ENCODE data around the gene WDR27.
"Not testable (repeated sequence)": the region's sequence is repeated elsewhere in the genome, so short reads cannot be mapped to it uniquely, and the experiment has no call there.

The WDR27 gene

DNA sequence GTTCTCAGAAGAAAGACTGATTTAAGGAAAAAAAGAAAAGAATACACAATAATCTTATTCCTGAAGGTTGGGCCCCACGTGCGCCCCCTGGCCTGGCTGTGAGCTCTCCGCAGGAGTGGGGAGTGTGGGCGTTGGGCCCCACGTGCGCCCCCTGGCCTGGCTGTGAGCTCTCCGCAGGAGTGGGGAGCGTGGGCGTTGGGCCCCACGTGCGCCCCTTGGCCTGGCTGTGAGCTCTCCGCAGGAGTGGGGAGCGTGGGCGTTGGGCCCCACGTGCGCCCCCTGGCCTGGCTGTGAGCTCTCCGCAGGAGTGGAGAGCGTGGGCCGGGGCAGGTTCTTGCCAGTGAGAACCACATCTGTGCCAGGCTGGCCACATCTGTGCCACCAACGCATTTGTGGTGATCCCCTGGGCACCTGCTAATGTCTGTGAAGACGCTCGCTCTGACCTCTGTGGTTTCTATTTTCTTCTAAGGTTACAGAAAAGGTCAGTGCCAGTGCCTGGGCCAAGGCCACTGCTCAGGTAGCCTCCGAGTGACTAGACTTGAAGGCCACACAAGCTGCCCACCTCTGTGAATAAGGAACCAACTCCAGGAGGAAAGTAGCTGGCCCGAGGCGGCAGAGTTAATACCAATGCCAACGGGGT, 41.0 kb downstream of the WDR27 start:
- DNase-seq (ENCODE audit: low read depth): no peak

DNA sequence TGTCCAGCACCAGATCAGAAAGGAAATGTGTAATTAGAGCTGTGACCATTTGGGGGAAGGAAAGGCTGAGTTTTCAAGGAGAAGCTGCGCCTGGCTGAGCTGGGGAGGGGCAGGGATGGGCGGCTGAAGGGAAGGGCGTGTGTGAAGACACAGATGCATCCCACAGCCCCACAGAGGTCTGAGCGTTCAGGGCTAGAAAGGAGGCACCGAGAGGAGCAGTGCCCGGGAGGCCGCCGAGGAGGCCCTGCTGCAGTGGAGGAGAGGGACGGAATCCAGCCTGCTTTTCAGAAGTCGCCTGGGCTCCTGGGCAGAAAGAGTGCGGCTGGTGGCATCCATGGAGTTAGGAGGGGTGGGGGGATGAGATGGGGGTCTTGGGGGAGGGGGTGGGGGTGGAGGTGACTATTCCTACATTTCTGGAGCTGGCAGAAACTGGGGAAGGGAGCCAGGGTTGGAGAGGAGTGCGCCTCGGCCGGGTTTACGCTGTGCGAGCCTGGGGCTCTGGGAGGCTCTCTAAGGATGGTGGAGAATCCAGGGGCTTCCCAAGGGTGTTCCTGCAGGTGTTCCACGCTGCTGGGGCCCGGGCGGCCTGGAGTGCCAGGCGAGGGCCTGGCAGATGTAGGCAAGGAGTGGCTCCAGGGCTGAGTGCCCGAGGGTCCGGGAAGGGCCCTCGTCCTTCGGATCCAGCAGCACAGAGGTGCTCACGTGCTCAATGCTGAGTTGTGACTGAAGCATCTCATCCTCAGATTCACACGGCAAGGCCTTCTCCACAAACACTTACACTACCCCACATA, 41.8 kb downstream of the WDR27 start:
- no peak for DNase-seq (ENCODE audit: low read depth)

DNA sequence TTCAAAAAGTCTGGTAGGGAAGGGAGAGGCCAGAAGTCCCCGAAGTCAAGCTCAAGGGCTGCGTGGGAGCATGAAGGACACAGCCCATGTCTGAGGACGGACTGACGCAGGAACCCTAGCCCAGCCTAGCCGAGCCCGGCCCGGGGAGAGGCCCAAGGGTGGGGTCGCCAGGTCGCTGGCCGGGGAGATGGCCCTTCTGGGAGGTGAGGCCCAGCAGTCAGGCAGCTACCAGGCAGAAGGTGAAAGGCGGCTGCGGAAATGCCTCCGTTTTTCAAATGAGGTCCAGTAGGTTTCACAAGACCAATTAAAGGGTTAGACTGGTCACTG, 44.6 kb downstream of the WDR27 start:
- DNase-seq (ENCODE audit: low read depth): no peak

DNA sequence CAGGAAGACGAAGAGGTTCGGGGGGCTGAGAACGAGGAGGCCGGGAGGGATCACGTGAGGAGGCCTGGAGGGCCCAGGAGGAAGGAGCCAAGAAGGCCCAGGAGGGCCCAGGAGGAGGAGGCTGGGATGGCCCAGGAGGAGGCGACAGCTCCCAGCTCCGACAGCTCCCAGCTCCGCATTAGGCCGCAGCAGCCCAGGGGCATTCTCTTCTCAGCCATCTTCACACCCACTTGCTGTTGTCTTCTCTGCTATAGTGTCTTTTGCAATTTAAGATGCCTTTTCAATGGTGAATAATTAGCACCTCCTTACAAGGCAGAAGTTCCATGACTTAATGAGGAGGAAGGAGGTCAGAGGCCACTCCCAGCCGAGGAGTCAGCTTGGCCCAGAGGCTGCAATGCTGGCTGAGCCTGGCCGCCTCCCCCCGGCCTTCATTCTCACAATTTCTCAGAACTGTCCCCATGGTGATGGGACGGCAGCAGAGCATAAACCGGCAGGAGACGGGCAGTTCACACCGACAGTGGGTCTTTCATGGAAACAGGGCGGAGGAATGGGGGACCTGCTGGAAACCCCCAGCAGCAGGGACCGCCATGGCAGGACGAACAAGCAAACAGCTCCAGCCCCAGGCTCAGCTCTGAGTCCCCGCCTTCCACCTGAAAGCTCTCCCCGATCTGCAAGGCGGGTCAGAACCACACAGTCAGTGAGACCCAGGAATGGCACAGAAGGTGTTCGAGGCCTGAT, 45.1 kb downstream of the WDR27 start:
- no peak for DNase-seq (ENCODE audit: low read depth)

DNA sequence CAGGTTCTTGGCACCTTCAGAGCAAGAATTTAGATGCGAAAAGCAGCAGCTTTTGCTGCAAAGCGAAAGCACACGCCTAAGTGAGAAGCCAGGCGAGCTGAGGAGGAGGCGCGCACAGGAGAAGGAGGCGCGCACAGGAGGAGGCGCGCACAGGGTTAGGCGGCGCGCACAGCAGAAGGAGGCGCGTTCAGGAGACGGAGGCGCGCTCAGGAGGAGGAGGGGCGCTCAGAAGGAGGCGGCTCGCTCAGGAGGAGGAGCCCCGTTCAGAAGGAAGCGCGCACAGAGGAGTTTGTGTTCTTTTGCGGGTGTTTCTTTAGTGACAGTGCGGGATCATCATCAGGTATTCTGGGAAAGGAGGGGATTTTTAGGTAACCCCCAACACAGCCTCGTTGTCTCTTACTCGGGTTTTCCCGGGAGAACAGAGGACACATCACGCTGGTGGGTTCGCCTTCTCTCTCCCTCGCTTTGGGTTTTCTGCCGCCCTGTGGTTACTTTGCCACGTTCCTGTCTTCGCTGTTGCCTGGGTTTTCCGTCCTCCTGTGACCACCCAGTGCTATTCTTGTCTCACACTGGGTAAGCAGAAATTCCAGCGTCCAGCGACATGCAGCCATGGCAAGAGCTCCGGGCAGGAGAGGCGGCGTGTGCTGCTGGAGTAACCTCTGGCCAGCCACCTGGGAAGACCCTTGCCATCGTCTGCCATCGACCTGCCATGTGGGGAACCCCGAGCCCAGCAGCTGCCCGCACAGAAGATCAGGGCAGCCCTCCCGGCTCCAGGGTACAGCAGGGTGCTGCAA, 47.0 kb downstream of the WDR27 start:
- peak; percentile 26 for DNase-seq (ENCODE audit: low read depth)

DNA sequence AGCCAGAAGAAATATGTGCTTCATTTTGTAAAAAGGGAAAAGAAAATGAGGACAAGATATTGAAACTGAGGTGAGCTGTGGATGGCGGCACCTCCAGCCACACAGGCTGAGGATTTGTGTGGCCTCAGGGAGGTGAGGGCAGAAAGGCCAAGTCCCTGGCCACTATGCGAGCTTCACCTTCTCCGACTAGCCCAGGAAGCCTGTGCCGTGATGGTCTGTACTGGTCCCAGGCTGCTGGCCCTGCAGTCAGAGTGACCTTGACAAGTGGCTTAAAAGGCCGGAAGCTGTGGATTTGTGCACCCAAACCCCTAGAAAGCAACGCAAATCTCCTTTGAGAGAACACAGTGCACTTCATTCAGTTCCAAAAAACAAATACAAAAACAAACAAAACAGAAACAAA, 48.1 kb downstream of the WDR27 start:
- DNase-seq (ENCODE audit: low read depth): no peak

DNA sequence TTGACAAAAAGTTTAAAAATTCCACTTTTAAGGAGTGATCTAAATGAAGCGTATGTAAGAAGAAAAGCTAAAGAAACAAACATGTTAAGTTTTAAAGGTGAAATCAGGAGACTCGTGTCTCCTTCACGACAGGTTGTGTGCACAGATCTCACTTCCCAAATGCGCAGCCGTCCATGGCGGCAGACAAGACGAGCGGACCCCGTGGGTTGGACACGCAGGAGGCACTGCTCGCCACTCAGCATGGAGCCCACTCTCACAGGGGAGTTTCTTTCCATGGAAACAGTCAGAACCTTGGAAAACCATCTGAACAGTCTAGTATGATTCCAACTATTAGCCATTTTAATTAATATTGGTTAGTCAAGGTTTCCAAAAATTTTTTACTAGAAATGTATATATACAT, 48.9 kb downstream of the WDR27 start:
- DNase-seq (ENCODE audit: low read depth): no peak

DNA sequence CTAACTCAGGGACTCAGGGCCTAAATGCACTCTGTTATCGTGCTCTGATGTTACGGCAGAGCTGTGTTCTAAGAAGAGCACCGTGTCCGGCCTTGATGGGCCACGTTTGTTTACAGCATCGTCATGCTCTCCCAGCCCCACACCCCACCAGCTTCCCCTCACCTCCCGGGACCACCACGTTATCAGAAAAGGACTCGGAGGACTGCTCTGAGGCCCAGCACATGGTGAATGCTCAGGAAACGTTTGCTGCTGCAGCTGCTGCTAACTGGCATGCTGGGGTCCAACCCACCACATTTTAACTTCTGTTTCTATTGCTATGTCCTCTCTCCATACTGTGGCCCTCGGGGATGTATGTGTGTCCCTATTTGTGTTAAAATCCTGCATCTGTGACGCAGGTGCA, 50.3 kb downstream of the WDR27 start:
- DNase-seq (ENCODE audit: low read depth): no peak

DNA sequence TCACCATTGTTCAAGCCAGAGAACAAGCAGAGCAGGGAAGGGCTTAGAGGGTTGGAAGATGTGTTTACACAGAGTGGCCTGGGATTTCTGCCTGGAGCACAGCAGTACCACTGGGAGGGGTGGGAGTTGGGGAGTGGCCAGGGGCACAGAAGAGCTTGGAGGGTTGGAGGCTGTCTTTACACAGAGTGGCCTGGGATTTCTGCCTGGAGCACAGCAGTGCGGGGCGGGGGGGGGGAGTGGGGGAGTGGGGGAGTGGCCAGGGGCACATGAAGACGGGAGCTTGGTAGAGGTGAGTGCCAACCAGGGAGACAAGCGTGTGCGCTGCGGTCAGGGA, 50.9 kb downstream of the WDR27 start:
- no peak for DNase-seq (ENCODE audit: low read depth)

DNA sequence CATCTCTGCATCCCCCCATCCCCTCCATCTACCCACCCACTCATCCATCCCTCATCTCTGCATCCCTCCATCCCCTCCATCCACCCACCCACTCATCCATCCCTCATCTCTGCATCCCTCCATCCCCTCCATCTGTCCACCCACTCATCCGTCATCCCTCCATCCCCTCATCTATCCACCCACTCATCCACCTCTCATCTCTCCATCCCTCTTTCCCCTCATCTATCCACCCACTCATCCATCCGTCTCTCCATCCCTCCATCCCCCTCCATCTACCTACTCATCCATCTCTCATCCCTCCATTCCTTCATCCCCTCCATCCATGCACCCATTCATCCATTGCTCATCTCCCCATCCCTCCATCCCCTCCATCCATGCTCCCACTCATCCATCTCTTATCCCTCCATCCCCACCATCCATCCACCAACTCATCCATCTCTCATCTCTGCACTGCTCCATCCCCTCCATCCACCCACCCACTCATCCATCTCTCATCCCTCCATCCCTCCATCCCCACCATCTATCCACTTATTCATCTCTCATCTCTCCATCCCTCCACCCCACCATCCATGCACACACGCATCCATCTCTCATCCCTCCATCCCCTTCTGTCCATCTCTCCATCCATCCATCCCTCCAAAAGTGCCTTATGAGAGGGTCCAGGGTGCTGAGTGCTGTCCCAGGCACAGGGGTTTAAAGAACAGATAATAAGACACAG, 51.4 kb downstream of the WDR27 start:
- no peak for DNase-seq (ENCODE audit: low read depth)

DNA sequence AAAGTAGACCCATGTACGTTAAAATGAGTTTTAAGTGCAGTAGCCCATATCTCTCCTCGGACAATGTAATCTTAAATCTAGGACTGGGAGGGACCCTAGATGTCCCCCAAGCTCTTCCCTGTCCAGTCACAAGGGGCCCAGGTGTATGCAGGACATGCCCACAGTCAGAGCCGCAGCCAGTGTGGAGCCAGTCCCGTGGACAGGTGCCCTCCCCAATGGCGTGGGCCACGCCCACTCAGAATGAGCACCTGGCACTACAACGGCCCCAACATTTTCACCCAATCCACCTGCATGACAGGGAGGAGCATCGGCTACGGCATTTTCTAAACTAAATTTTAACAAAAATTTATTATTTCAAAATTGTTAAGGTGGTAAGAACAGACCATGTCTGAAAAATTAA, 53.2 kb downstream of the WDR27 start:
- no peak for DNase-seq (ENCODE audit: low read depth)

DNA sequence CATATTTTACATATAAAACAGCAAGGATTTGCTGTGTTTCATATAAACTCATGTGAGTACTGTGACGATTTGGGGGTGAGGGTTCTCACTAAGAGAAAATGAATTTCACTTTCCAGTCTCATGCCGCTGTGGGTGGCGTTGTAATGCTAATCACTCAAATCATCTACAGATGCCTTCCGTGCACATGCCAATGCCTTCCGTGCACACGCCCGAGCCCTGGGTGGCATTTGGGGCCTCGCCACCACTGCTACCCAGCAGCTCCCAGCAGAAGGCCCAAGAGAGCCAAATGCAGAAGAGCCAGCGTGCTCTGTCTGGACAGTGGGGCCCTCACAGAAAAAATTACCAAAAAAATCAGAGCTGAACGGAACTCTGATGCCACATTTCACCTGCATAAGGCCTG, 53.7 kb downstream of the WDR27 start:
- no peak for DNase-seq (ENCODE audit: low read depth)

DNA sequence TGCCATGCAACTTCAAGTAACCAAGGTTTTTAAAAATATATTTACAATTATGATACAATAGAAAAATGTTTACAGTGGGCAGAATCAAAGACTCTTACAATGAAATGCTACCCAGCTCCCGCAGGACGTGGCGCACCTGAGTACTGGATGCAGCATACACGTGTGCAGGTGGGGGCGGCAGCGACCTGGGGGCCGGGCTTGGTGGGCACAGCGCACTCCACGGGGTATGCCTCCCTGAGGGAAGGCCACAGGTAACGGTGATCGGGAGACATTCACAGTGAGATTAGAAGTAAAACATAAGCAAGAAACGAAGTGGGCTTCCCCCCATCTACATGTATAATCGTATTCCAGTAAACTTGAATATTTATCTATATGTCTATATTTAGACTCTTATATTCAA, 54.2 kb downstream of the WDR27 start:
- DNase-seq (ENCODE audit: low read depth): no peak

DNA sequence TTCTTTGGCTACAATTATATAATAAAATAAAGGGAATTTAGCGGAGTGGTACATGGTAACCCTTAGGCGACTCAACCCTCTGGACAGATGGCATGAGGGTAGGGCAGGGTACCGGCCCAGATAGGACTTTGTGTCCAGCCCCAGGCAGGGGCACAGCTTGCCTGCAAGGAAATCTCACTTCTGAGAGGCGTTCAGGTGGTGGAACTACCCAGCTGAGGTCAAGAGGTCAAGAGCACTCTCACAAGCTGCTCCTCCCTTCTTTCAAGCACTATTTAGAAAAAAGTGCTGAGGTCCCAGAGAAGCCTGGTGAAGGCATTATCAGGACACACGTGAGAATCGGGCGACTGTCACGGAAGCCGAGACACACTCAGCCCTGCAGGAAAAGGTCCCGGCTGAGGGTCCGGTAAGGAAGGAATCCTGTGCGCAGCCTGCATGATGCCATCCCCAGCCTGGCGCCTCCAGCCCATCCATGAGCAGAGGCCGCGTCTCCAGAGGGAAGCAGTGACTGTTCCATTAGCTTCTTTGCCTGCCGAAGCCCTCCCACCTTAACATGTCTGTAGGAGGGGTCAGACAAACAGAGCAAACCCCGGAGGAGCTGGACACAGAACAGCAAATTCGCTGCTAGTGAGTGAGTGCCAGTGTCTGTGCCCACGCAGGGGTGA, 54.8 kb downstream of the WDR27 start:
- no peak for DNase-seq (ENCODE audit: low read depth)

DNA sequence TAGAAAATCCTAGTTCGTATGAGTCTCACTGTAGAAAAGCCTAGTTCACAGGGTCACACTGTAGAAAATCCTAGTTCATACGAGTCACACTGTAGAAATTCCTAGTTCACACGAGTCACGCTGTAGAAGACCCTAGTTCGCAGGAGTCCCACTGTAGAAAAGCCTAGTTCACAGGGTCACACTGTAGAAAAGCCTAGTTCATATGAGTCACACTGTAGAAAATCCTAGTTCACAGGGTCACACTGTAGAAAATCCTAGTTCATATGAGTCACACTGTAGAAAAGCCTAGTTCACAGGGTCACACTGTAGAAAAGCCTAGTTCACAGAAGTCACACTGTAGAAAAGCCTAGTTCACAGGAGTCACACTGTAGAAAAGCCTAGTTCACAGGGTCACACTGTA, 56.4 kb downstream of the WDR27 start:
- not testable (repeated sequence) for DNase-seq (ENCODE audit: low read depth)

DNA sequence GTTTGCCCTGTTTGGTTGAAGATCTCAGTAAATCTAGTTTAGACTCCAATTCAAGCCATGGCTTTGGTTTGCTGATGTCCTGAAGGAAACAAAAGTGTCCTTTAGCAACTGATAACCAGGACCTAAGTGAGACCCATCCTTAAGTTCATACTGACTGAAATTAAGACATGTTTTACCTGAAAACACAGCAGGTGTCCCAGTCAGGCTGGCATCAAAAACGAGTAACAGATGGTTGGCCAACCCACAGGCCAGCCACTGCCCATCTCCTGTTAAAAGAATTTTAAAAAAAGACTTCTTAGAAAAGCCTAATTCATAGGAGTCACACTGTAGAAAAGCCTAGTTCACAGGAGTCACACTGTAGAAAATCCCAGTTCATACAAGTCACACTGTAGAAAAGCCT, 58.3 kb downstream of the WDR27 start:
- DNase-seq (ENCODE audit: low read depth): no peak

DNA sequence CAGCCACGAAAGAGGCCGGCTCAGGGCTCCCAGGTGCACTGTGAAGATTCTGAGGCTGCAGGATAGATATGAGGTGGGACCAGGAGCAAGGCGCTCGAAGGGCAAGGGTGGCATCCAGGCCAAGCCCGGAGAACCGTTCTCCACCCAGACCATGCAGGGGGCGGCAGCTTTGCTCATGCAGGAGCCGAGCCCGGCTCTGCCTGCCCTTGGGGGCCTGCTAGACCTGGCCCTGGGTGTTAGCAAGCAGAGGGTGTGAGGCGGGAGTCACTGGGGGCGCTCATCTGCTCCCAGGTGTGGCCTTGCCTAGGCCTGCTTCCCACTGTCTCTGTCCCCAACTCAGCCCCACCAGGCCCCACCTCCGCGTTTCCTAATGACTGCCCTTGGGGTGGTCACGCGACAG, 59.4 kb downstream of the WDR27 start:
- no peak for DNase-seq (ENCODE audit: low read depth)

DNA sequence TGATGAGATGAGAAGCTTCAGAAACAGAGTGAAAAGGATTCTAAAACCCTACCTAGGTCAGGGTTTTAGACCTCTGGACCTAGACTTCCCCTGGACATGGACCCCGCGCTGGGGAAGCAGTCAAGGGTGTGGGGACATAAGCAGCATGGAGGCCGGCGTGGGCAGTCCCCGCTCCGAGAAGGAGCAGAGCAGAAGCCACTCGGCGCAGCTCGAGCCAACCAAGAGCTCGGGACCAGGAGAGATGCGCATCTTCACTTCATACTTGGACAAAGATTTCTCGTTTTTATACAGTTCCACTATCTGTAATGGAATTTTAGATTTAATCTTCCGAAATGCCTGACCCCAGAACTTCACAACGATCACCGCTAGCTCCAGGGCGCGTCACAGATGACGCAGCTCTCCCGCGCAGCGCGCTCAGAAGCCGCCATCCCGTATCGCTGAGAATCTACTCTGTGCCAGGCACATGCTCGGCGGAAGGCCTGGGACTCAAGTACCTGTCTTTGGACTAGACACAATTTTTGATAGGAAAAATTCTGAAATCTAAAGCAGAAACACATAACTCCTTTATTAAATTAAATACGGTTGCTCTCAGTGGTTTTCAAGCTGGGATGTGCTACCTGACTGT, 60.3 kb downstream of the WDR27 start:
- DNase-seq (ENCODE audit: low read depth): no peak

DNA sequence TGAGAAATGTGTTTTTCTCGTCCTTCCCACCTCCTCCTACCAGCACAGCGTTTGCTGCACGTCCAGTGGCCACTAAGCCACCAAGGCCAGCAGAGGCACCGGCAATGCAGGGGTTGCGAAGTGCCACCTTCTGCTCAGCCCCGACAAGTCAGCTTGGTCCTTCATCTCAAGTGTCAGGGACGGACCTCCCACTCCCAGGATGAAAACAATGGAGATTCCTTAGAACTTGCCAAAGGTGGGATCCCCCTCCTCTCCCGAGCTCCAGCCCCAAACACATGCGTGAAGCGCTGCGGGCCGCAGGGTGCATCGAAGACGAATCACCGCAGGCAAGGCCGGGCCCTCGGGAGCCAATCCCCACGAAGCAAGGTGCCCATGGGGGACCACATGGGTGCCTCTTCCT, 60.8 kb downstream of the WDR27 start:
- no peak for DNase-seq (ENCODE audit: low read depth)

DNA sequence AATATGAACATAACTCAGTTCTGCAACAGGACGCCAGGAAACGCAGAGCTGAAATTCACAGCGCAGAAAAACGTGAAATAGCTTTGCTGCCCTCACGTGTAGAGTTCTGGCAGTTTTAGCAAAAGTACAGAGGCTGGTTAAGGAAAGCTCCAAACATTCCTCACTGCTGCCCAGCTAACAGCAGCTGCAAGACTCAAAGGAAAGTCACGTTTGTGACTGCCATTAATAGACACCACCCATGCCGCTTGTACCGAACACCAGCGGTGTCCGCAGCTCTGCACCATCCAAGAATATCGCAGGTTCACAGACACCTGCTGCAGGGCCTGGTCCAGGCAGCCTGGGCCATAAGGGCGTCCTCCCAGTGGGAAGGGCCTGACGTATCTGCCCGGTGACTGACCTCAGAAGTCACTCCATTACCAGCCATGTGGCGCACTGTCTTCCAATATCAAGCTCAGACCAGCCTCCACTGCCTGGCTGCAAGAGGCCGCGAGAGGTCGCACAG, 61.4 kb downstream of the WDR27 start:
- DNase-seq (ENCODE audit: low read depth): no peak
